NK-92 treated with Interleukin-12 subunit alpha and Interleukin-12 subunit beta, amount 100 ng/mL, for 24 hours (cell line): Measurements from ENCODE around the gene MEGF9.
"Not testable (repeated sequence)": the region's sequence is repeated elsewhere in the genome, so short reads cannot be mapped to it uniquely, and the experiment has no call there.

Experiments used
- DNase-seq: peaks from one replicate; lab custom pipeline; 2025; lab: John Stamatoyannopoulos, UW

Gene MEGF9

GRCh38 chr9:120571443-120572257, 142.6 kb downstream of the MEGF9 start:
- no peak for DNase-seq

- DNase-seq = no peak
Observed at GRCh38 chr9:120570296-120570695, 144.0 kb downstream of the MEGF9 start.

GRCh38 chr9:120569556-120569955, 144.7 kb downstream of the MEGF9 start:
- DNase-seq = no peak

GRCh38 chr9:120568816-120569215, 145.5 kb downstream of the MEGF9 start:
- no peak for DNase-seq

GRCh38 chr9:120567874-120568273, 146.4 kb downstream of the MEGF9 start:
- no peak for DNase-seq

- no peak for DNase-seq
Observed at GRCh38 chr9:120567081-120567480, 147.2 kb downstream of the MEGF9 start.

- no peak for DNase-seq
Observed at GRCh38 chr9:120564589-120564988, 149.7 kb downstream of the MEGF9 start.

- DNase-seq = no peak
Observed at GRCh38 chr9:120562861-120563443, 151.3 kb downstream of the MEGF9 start.

GRCh38 chr9:120561709-120562108, 152.6 kb downstream of the MEGF9 start:
- no peak for DNase-seq

GRCh38 chr9:120559546-120559945, 154.7 kb downstream of the MEGF9 start:
- no peak for DNase-seq

- DNase-seq = no peak
Observed at GRCh38 chr9:120558454-120558853, 155.8 kb downstream of the MEGF9 start.

GRCh38 chr9:120557205-120557604, 157.1 kb downstream of the MEGF9 start:
- no peak for DNase-seq

GRCh38 chr9:120556775-120557174, 157.5 kb downstream of the MEGF9 start:
- DNase-seq = no peak

GRCh38 chr9:120555839-120556238, 158.4 kb downstream of the MEGF9 start:
- no peak for DNase-seq

GRCh38 chr9:120552210-120552704, 162.0 kb downstream of the MEGF9 start:
- not testable (repeated sequence) for DNase-seq
